ENCODE measurements around the gene CFAP73.

GRCh38 chr12:113200021-113200797 is 50.7 kb downstream of the CFAP73 start:
- TF ChIP-seq CTCF (conservative IDR thresholded peaks at IDR 0.05; ENCODE audit: low read depth in 2 of 2): no peak
- TF ChIP-seq EZH2 (IDR thresholded peaks at IDR 0.05; ENCODE audit: low read depth, unreplicated experiment): no peak
- TF ChIP-seq EZH2phosphoT487 (IDR thresholded peaks at IDR 0.05; ENCODE audit: unreplicated experiment): no peak
- TF ChIP-seq ZNF331 (CRISPR knock-in tag; IDR thresholded peaks at IDR 0.05; ENCODE audit: low read depth): no peak
- no peak for TF ChIP-seq CREB1 (CRISPR knock-in tag; IDR thresholded peaks at IDR 0.05; ENCODE audit: low read depth)
- TF ChIP-seq POLR2AphosphoS5 (IDR thresholded peaks at IDR 0.05; ENCODE audit: low read depth): no peak
- no peak for TF ChIP-seq NANOG (IDR thresholded peaks at IDR 0.05; ENCODE audit: borderline replicate concordance)
